RPMI7951 (cell line): ENCODE results near the gene METTL14. TPM values are rescaled to one million over a fixed set of nuclear protein-coding genes. Genes with fewer than 3 reads are reported as not detected.

Experiments used
- DNase-seq: peaks from one replicate; pipeline ENCODE4 v3.0.0-alpha.2; 2012; ENCODE audit warnings: low read depth
- total RNA-seq: library from RNA; depleted of rRNA; stranded (reverse); fragments of >200 nt; shearing (Covaris generic); gene quantifications from 2 replicates; pipeline ENCODE4 v1.2.3, GENCODE V29; 2014

METTL14 gene
- total RNA-seq, 1 experiment from 2014 or later = 26.3 TPM

GRCh38 chr4:118734491-118735205 lies 49.5 kb downstream of the METTL14 start:
- DNase-seq = no peak

- DNase-seq = no peak
These were observed 51.7 kb downstream of the METTL14 start for GRCh38 chr4:118736900-118737299.

GRCh38 chr4:118738090-118738489 lies 52.9 kb downstream of the METTL14 start:
- DNase-seq = no peak

GRCh38 chr4:118739022-118739713 lies 54.0 kb downstream of the METTL14 start:
- DNase-seq = no peak

GRCh38 chr4:118740869-118741268 lies 55.7 kb downstream of the METTL14 start:
- peak; percentile 11 for DNase-seq

GRCh38 chr4:118741301-118741855 lies 56.2 kb downstream of the METTL14 start:
- no peak for DNase-seq

- no peak for DNase-seq
These were observed 56.9 kb downstream of the METTL14 start for GRCh38 chr4:118742050-118742449.

GRCh38 chr4:118743867-118744266 lies 58.7 kb downstream of the METTL14 start:
- DNase-seq = no peak

- DNase-seq = no peak
These were observed 60.2 kb downstream of the METTL14 start for GRCh38 chr4:118745357-118745756.

- DNase-seq = no peak
These were observed 61.2 kb downstream of the METTL14 start for GRCh38 chr4:118746251-118746919.

- no peak for DNase-seq
These were observed 64.3 kb downstream of the METTL14 start for GRCh38 chr4:118749347-118749988.

GRCh38 chr4:118751629-118752323 lies 66.6 kb downstream of the METTL14 start:
- DNase-seq = no peak

- DNase-seq = no peak
These were observed 67.4 kb downstream of the METTL14 start for GRCh38 chr4:118752551-118752950.

GRCh38 chr4:118753096-118753495 lies 67.9 kb downstream of the METTL14 start:
- no peak for DNase-seq

GRCh38 chr4:118753685-118754084 lies 68.5 kb downstream of the METTL14 start:
- DNase-seq = no peak

- no peak for DNase-seq
These were observed 69.7 kb downstream of the METTL14 start for GRCh38 chr4:118754890-118755289.

- DNase-seq = no peak
These were observed 70.4 kb downstream of the METTL14 start for GRCh38 chr4:118755438-118756226.

- no peak for DNase-seq
These were observed 71.2 kb downstream of the METTL14 start for GRCh38 chr4:118756429-118756828.

GRCh38 chr4:118756958-118757357 lies 71.8 kb downstream of the METTL14 start:
- DNase-seq = no peak

- no peak for DNase-seq
These were observed 72.6 kb downstream of the METTL14 start for GRCh38 chr4:118757761-118758251.
